SHP77 (cell line): ENCODE results near the gene HCN4.

Source experiments
- DNase-seq, 2 experiments: peaks; one replicate each; lab custom pipeline; 2025; lab: John Stamatoyannopoulos, UW

The HCN4 gene

DNA sequence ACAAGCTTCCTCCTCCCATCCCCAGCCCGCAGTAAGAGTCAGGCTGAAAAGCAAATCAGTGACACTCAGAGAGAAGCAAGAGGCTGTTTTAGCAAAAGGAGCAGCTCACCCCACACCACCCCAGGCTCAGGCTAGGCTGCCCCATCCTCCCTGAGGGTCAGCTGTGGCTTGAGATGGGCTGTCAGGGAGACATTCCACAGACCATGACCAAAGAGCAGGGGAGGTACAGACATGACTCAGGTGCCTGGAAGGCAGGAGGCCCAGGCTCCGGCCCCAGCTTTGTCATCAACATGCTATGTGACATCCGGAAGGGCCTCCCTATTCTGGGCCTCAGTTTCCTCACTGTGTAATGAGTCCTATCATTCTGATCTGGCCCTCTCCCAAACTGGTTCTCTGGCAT is 24.7 kb downstream of the HCN4 start:
- no peak for DNase-seq

- DNase-seq = peak in 1 of 2 experiments; percentile 16
Observed at GRCh38 chr15:73341886-73342600, 26.7 kb downstream of the HCN4 start.

GRCh38 chr15:73340502-73341192 is 28.1 kb downstream of the HCN4 start:
- DNase-seq = no peak

- DNase-seq = no peak
Observed at GRCh38 chr15:73338606-73339374, 30.0 kb downstream of the HCN4 start.

DNA sequence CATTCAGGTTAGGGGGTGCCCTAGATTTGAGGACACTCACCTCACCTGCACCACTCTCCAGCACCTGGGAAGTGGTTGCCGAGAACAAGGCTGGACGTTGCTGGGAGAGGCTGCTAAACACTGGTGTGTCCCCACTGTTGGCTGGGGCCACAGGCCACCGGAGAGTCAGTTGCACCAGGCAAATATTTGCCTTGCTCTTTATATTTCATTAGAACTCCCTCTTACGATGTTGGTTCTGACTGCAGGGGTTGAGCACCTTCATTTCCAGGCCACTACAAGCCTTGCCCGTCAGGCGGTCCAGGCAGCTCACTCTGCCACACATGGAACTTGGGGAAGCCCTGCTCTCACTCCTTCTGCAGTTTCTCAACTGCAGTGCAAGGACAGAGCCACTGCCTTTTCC is 30.7 kb downstream of the HCN4 start:
- DNase-seq = peak; percentile 33 to 35

- no peak for DNase-seq
Observed at GRCh38 chr15:73337187-73337586, 31.6 kb downstream of the HCN4 start.

- no peak for DNase-seq
Observed at GRCh38 chr15:73336756-73337155, 32.0 kb downstream of the HCN4 start.

GRCh38 chr15:73335471-73335870 is 33.3 kb downstream of the HCN4 start:
- DNase-seq = no peak

GRCh38 chr15:73335026-73335425 is 33.7 kb downstream of the HCN4 start:
- no peak for DNase-seq

- DNase-seq = no peak
Observed at GRCh38 chr15:73334086-73334485, 34.7 kb downstream of the HCN4 start.

DNA sequence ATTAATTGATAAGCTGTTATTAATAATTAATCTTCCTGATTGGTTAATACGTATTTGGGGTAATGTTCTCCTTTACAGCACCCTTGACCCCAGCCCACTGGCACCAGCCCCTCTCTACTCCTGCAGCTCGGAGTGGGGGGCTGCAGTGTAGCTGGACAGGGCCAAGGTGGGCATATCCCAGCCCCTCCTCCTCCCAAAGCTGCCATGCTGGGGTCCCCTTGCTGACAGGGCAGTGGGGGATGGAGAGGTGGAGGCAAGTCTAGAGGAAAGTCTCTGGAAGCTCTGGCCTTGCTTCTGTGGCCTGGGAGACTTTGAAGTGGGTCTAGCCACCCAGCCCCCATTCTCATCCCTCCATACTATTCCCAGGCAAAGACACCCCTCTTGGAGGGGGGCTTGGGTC is 35.8 kb downstream of the HCN4 start:
- DNase-seq = no peak

DNA sequence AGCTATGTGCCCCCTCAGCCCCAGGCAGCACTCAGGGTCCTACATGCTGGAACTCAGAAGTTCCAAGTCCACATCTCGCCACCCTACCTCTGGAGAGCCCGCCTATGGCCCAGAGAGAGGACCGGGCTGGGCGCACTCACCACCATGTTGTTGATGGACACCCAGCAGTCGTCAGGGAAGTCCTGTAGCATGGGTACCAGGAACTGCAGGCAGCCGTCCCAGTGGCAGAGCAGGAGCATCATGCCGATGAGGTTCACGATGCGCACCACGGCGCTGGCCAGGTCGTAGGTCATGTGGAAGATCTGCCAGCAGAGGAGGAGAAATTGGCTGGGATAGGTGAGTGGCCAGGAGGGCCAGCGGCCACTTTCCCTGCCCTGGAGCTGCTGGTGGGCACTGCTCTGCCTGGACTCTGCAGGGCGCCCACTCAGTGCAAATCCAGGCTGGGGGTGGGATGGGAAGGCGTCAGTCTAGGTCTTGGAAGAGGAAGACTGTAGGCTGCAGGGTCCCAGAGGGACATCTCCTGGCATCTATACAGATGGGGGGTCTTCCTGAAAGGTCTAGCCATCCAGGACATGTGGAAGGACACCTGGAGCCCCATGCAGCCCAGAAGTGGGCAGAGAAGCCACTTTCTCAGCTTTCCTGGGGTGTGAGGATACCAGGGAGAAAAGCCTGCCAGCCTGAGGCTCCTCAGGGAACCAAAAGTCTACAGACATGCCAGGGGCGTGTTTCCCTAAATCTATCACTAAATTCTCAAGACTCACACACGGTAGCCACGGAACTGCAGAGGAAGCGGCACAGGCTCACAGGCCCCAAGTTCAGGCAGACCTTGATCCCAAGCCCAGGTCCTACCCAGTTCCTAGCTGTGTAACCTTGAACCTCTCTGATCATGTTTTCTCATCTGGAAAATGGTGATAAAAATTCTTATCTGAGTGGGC is 36.5 kb downstream of the HCN4 start:
- no peak for DNase-seq

- no peak for DNase-seq
Observed at GRCh38 chr15:73331501-73331900, 37.3 kb downstream of the HCN4 start.

GRCh38 chr15:73330206-73331051 is 38.3 kb downstream of the HCN4 start:
- no peak for DNase-seq

DNA sequence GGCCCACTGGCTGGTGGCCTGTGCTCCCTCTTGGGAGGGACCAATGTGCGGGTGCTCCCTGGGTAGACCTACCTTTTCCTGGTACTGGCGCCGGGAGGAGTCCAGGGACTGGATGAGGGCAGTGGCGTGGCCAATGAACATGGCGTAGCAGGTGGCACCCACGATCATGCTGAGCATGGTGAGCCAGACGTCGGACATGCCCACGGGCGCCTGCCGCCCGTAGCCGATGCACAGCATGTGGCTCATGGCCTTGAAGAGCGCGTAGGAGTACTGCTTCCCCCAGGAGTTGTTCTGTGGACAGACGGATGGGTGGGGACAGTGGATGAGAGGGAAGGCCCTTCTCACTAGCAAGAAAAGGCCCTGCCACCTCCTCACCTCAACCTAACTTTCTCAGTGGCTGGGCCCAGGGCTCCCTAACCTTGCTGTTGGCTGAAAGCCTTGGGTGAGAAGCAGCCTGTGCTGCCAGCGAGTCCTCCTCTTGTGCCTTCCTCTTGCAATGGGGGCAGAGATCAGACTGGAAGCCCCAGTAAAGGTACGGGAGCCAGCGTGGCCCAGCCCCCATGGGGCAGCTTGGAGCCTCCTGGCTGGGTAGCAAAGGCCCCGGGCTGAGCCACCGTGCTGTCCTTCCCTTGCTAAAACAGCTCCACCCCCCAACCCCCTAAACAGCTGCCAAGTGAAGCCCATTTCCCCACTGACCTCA is 39.1 kb downstream of the HCN4 start:
- no peak for DNase-seq

DNA sequence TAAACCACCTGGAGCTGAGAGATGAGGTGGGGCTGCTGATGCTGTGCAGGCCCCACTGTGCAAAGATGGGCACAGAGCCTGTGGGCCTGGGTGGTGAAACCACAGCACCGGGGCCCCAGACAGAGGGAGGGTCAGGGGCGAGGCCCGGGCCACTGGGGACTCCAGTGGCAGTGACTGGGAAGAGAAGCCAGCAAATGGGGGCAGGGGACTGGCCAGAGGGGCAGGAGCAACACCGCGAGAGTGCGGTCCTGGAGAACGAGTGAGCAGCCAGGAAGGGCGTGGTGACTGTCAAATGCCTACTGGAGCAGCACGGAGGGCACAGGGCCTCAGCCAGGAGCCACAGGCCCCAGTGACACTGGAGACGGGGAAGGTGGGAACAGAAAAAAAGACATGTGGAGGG is 39.8 kb downstream of the HCN4 start:
- no peak for DNase-seq

GRCh38 chr15:73328149-73328820 is 40.5 kb downstream of the HCN4 start:
- DNase-seq = no peak

GRCh38 chr15:73326157-73326556 is 42.6 kb downstream of the HCN4 start:
- no peak for DNase-seq

DNA sequence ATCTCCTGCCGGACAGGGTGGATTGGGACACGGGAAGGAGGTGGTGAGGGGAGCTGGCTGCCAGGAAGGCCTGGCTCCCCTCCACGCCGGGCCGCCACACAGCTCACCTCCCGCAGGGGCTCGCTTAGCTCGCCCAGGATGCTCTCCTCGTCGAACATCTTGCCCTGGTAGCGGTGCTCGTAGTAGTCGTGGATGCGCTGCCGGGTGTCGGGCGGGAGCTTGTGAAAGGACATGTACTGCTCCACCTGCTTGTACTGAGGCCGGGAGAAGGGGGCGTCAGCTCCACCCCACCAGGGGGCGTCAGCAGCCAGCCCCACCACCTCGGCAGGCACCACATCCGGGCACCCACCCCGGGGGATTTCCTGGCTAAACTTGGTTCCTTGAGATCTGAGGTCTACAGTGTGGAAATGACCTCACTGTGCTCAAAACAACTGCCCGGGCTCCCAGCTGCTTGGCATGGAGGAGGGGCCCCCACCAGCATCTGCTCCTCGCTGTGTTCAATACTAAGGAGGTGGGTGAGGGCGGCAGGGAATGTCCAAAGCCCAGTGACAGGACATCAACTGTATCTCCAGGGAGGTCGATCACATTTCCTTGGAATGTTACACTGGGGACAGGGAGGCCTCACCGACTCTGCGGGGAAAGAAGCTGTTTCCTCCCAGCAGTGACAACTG is 43.4 kb downstream of the HCN4 start:
- peak; percentile 53 to 69 for DNase-seq
